ENCODE results near the gene TCTN3.
A peak's percentile ranks its signal among the peaks of the same experiment; 100 is the strongest.
"Not testable (repeated sequence)": the region's sequence is repeated elsewhere in the genome, so short reads cannot be mapped to it uniquely, and the experiment has no call there.

Gene TCTN3

DNA sequence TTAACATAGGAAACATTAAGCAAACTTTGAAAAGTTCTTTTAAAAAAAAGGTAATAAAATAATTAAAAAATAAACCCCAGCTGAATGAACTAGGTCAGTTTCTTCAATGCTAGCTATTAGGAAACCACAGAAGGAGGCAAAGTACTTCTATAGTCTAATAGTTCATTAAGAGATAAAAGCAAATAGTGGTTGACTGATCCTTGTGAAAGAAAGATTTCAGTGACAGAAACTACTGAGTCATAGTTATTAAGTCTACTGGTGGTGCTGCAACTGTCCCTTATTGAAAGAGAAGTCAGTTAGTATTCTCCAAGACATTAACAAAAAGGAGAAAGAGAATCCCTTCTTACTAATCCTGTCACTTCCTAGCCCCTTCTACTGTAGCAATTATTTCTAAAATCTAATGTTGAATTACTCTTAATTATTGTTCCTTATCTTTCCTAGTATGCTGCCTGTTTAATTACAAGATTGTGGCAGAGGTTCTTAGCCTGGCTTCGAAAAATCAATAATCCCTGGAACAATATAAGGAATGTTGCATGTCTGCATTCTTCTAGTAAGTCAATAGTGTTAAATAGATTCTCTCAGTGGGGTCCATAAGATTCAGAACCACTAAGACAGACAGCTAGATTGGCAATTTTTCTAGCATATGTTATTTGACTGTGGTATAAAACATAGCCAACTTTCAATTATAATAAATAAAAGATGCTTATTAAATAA is 18.2 kb downstream of the TCTN3 start:
- no peak for DNase-seq

DNA sequence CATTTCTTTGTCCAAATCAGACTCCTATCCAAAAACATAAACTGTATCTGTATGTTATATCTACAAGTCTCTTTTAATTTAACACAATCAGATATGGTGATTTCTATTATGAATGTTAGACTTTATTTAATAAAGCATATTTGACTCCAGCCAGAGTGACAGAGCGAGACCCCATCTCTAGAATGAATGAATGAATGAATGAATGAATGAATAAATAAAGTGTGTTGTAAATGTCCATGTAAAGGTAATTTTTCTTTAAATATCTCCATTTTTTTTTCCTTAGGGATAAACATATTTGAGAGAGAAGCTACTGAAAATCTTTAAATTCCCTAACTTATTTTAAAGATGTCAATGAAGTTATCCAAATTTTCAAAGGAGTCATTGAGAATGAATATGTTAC is 19.1 kb downstream of the TCTN3 start:
- no peak for DNase-seq

DNA sequence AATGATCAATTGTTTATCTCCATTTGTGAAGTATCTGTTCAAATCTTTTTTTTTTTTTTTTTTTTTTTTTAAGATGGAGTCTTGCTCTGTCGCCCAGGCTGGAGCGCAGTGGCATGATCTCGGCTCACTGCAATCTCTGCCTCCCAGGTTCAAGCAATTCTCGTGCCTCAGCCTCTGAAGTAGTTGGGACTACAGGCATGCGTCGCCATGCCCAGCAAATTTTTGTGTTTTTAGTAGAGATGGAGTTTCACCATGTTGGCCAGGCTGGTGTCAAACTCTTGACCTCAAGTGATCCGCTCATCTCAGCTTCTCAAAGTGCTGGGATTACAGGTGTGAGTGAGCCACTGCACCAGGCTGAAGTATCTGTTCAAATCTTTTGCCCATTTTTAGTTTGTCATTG is 21.1 kb downstream of the TCTN3 start:
- not testable (repeated sequence) for DNase-seq

DNA sequence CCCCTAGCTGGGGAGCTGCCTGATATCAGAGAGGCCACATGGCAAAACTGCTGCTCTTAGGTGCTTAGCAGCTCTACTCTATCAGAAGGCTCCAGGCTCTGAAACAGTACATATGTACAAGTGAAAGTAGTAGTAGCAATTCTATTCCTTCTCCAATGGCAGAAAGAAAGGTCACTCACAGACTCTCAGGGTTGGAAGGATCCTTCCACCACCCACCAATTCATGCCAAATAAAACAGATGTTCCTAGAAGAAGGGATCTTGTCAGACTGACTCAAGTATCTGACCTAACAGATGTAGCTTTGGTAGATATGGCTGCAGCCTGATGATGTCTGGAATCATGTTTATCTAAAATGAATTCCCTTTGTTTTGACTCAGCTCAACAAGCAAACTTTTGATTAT is 29.2 kb downstream of the TCTN3 start:
- DNase-seq: no peak

DNA sequence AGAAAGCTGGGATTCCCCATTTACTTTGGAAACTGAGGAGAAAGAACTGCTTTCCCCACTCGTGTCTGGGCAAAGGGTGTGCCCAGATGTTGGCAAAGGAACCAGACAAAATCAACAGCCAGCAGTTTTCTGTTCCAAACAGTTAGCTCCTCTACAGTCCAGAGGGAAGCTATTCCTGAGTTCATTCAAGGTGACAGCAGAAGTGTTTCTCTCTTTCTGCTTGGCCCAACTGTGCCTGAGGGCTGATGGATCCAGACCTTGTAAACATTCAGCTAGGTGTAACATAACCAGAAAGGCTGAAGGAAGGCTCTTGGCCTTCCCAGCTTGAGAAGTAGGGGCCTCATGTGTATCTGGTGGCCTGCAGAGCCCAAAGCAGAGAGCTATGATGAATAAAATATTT is 30.2 kb downstream of the TCTN3 start:
- DNase-seq: no peak

DNA sequence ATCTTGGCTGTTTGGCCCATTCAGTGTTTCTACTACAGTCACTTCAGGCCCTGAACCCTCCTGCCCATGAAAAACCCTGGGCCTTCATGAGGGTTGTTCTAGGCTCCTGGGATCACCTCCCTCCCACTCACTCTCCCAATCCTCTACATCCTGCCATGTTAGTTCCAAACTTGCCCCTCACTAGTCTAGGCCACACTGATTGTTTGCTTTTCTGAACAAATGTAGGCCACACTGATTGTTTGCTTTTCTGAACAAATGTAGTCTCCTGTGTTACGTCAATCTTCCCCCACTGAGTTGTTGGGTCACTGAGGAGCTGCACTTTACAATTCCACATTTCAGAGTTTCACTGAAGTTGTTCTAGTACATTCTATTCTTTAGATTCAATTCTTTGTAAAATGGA is 31.9 kb downstream of the TCTN3 start:
- DNase-seq: no peak

DNA sequence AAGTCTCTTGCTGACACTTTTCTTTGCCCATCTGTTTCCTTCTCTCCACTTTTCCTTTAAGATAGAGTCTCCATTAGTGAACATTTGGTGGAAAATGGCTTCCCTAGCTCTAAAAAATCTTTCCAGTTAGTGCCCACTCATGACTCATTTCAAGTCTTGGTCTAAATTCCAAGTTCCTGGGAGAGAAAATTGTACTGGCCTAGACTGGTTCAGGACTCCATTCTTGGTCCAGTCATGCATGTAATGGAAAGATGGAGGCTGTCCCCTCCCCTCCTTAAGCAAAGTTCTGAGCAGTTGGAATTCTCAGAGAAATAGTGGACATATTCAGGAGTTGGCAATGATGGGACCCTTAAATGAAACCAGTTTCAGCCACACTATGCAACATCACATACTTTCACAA is 33.4 kb downstream of the TCTN3 start:
- no peak for DNase-seq

DNA sequence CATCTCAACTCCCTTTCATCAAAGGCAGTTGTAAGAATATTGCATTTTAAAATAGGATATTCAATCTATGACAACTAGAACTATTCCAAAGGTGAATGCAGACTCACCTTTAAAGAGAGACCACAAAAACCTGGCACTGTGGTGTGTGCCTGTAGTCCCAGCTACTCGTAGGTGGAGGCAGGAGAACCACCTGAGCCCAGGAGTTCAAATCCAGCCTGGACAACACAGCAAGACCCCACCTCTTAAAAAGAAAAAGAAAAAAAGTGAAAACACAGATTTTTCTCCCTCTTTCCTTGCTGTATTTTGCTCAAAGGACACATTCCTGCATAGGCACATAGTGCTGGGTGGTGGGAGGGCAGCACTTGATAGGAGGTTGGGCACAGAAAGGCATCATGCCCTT is 36.5 kb downstream of the TCTN3 start:
- no peak for DNase-seq

DNA sequence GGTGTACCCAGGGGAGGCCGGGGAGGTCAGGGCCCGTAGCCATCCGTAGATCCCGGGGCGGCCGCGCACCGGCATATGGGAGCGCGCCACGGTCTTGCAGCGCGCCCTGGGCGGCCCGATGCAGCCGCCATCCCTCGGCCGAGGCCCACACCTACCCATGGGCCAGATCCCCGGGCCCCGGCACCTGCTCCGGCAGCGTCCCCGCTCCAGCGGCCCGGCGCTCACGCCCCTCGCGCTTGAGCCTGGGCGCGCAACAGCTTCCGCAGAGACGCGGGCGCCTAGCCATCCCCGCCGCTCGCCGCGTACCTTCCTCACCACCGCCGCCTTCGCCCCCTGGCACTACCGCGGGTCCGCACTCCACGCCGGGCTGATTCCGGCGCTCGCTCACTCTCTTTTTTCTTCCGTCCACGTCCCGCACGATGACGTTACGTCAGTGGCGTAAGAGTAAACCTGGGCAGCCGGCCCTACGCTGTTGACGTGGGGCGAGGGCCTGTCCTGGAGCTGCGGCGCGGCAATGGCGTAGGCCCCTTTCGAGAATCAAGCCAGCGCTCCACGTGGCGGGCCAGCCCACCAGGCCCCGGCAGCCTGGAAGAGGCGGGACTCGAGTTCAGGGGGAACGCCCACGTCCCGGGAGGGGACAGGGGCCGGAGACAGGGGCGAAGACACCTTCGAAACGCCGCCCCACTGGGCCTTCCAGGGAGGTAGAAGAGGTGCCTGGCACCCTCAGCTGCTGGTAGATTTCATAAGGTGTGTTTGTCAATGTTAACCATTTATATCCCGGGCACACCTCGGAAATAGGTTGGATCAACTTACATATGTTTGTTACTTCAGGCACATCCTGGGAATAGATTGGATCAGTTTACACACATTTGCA is 37.2 kb downstream of the TCTN3 start, which contains the start of gene ALDH18A1:
Gene ALDH18A1, minus strand, starts transcription at position 421 of the 874 bp plus-strand sequence. CDS start 3,334 bp downstream, outside the sequence.
- DNase-seq: peak; percentile 89 to 94

DNA sequence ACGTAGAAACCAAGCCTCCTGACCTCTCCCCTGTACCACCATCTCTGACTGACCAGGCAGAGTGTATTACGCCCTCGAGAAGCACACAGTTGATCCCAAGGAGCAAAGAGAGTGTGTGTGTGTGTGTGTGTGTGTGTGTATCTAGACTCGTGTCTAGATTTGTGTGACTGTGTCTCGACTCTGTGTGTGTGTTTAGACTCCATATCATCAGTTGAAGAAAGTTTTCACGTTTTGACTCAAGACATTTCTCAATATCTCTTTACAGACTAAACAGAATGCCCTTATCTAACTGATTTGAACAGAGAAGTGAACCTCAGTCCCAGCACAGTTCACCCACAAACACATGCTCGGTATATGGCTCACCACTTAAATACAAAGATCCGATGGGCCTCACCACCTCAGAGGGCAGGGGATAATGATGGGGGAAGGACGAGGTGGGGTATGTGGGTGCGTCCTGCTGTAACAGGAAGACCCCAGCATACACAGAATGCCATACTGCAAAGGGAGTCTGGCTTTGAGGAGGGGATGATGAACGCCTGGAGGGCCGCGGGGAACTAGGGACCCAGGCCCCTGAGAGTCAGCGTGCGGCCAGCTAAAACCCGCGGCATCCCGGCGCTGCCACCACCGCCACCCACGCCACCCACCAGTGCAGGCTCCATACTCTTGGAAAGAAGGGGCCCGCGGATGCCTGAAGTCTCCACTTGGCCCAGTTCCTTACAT is 38.0 kb downstream of the TCTN3 start:
- peak in 1 of 2 donors; percentile 16 for DNase-seq

DNA sequence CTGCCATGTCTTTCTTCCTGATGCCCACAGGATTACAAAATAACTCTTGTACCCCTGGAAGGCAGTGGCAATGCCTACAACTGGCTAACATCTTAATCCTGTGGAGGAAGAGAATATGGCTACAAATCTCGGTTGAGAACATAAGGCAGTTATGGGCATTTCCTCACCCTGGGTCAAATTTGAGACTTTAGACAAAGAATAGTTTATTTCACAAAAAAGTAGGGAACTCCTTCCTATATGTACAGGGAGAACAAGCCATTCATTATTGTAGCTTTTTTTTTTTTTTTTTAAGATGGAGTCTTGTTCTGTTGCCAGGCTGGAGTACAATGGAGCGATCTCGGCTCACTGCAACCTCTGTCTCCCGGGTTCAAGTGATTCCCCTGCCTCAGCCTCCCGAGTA is 39.8 kb downstream of the TCTN3 start:
- DNase-seq: no peak

DNA sequence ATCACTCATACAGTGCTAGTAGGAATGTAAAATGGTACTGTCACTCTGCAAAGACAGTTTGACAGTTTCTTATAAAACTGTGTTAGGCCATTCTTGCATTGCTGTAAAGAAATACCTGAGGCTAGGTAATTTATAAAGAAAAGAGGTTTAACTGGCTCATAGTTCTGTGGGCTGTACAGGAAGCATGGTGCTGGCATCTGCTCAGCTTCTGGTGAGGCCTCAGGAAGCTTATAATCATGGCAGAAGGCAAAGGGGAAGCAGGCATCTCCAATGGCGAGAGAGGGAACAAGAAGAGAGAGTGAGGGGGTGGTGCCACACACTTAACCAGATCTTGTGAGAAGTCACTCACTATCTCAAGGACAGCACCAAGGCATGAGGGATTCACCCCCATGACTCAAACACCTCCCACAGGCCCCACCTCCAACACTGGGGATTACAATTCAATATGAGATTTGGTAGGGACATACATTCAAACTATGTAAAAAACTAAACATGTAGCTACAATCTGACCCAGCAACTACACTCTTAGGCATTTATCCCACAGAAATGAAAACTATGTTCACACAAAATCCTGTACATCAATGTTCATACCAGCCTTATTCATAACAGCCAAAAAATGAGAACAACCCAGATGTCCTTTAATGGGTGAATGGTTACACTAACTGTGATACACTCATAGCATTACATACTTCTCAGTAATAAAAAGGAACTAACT is 42.2 kb downstream of the TCTN3 start:
- no peak for DNase-seq

DNA sequence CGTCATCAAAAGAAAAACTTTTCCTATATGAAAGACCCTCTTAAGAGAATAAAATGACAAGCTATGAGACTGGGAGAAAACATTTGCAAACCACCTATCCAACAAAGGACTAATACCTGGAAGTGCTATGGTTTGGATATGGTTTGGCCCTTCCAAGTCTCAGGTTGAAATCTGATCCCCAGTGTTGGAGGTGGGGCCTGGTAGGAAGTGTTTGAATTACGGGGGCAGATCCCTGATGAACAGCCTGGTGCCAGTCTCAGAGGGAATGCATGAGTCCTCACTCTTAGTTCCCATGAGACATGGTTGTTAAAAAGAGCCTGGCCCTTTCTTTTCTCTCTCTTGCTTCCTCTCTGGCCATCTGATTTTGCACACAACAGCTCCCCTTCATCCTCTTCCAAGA is 43.5 kb downstream of the TCTN3 start:
- no peak for DNase-seq

DNA sequence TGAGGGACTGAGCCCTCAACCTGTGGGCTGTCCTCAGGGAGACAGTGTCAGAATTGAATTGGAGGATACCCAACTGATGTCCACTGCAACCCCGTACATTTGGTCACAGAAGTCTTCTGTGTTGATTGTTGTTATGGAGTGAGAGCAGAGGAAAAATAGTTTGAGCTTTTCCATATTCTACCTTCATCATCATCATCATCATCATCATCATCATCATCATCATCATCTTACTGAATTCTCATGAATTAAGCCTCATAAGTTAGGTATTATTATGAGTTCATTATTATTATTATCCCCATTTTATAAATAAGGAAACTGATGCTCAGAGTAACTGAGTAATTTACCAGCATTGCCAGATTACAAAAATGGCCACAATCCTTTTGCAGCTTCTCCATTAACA is 45.6 kb downstream of the TCTN3 start:
- DNase-seq: no peak

DNA sequence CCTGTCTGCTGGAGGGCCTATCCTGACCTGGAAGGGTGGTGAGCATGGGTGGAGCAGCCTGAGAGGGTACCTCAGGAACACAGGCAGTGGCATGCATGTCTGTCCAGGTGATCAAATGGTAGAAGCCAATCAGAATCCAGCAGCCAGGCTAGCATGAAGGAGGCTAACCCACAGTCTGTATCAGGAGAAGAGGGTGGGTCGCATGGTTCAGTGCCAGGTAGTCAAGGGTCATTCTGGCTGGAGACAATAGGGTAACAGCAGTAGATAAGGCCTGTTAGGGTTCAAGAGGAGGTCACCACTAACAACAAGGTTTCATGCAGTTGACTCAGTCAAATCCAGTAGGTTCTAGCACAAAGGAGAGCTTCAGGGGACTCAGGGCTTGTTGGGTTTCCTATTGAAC is 47.6 kb downstream of the TCTN3 start:
- no peak for DNase-seq

DNA sequence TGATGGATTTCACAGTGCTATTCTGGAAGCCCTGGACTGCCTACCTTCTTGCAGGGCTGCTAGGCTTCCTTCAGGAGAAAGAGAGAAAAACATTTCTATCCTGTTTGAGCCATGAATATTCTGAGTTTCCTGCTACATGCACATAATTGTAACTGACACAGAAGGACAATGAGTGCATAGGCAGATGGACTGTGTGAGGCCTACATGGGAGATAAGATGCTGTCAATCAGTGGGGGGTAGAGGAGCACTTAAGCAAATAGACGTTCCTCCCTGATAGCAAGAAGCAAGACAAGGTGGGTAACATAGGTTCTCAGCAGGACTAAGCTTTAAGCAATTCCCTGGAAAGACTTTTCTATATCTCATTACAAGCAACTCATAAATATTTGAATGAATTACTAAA is 48.8 kb downstream of the TCTN3 start:
- no peak for DNase-seq

DNA sequence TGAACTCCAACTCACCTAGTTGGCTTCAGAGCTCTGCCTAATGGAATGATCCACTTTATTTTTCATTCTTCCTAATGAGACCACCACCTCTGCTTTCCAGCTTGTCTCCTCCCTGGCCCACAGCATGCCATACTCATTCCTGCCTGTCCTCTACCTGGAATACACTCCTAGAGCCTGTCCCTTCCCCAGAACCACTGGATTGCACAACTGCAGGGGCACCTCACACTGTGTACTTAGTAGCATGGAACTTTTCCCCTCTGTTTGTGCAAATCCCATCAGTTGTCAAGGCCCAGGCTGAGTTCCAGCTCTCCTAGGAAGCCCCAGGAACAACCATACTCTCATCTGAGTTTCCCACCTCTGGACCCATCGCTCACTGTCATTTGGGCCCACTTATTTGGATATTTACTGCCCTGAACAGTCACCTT is 52.8 kb downstream of the TCTN3 start:
- no peak for DNase-seq

DNA sequence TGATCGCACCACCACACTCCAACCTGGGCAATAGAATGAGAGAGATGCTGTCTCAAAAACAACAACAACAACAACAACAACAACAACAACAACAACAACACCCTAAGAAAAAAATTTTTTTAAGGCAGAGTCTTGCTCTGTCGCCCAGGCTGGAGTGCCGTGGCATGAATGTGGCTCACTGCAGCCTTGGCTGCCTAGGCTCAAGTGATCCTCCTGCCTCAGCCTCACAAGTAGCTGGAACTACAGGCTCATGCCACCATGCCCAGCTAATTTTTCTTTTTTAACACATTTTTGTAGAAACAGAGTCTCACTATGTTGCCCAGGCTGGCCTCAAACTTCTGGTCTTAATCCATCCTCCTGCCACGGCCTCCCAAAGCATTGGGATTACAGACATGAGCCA is 55.8 kb downstream of the TCTN3 start:
- no peak for DNase-seq

DNA sequence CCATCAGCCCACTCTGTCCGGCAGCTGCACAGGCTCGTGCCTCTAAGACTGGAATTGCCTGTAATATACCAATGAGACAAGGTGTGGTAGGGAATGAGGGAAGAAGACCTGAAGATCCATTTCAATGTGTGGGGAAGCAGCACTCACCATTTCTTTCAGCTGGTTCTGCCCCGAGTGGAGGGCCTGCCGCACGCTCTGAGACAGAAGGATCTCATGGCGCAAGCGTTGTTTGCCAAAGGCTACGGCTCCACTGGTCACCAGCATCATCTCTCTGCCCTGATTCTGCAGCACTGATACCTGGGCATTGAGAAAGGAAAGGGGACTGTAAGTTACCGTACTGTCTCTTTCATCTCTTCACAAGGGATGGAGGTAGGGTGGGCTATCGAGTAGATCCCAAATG is 56.6 kb downstream of the TCTN3 start:
- no peak for DNase-seq

DNA sequence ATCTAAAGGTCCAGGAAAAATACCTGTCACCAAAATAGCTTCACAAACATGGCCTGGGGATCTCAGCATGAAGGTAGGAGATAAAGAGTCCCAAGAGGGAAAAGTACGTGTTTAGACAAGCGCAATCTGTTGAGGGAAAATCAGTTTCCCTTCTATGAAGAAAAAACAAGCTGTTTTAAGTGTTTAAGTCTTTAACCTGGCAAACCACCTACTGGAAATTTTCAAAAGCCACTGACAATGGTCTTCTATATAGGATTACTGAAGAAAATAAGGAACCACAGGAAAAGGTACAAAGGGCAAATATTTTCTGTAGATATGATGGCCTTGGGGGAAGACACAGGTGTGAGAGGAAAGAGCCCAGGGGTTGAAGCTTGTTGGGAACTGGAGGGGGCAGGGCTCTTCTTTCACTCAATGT is 58.4 kb downstream of the TCTN3 start:
- no peak for DNase-seq

DNA sequence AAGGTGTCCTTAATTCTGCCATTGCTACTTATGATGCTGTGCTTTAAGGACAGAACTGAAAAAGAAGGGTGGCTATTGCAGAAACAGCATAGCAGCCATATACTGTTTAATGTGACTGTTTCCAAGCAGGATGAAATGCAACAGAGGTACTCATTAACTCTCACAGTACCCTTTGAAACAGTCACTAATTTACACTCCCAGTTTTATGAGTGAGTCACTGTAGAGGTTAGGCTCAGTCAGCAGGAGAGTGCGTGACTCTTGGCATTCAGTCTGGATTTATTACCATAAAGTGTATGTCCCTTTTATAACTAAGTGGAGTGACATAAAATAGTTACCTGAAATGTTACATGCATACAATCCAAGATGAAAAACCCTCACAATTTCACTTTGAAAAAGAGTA is 64.9 kb downstream of the TCTN3 start:
- no peak for DNase-seq

DNA sequence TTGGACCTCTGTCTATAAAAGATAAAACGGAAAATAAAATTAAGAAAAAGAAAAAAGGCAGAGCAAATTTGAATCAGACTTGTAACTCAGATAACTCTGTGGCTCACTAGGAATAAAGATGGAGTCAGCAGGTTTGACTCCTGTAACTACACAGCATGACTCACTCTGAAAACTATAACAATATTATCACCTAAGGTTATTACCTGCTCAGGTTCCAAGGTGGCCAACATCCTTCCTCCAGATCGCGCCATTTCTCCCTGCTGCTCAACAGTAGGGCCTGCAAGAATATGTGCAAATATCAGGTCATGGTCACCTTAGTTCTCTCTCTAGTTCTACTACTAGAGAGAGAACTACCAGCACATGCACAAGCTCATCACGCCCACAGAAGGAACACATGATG is 67.2 kb downstream of the TCTN3 start:
- no peak for DNase-seq

DNA sequence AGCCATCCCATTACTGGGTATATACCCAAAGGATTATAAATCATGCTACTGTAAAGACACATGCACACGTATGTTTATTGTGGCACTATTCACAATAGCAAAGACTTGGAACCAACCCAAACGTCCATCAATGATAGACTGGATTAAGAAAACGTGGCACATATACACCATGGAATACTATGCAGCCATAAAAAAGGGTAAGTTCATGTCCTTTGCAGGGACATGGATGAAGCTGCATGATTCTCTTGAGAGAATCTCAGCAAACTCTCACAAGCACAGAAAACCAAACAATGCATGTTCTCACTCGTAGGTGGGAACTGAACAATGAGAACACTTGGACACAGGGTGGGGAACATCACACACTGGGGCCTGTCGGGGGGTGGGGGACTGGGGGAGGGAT is 73.3 kb downstream of the TCTN3 start:
- not testable (repeated sequence) for DNase-seq
